ENCODE results near the gene ISYNA1. TPM values are rescaled to one million over a fixed set of nuclear protein-coding genes. Genes with fewer than 3 reads are reported as not detected.
A peak's percentile ranks its signal among the peaks of the same experiment; 100 is the strongest.

ISYNA1 gene
- total and polyA plus RNA-seq, 2 of the 13 experiments (the other 11 are each of a cell fraction or from before 2014, with no cell fraction given) = 29.6 to 48.5 TPM

- TF ChIP-seq ZNF512B (CRISPR knock-in tag; IDR thresholded peaks at IDR 0.05; ENCODE audit: borderline replicate concordance) (no peak), ZNF232 (CRISPR knock-in tag; IDR thresholded peaks at IDR 0.05; ENCODE audit: borderline replicate concordance) (peak; percentile 61), RBM39 (IDR thresholded peaks at IDR 0.05; ENCODE audit: low read depth, low read length, poor library complexity, severe bottlenecking) (peak; percentile 97), ZNF800 (CRISPR knock-in tag; IDR thresholded peaks at IDR 0.05) (no peak; the same call in 1 of the 2 replicates), ZMYM4 (CRISPR knock-in tag; IDR thresholded peaks at IDR 0.05) (peak; percentile 58), ADNP (CRISPR knock-in tag; IDR thresholded peaks at IDR 0.05) (no peak), HMG20B (CRISPR knock-in tag; conservative IDR thresholded peaks at IDR 0.05) (no peak), ZSCAN12 (CRISPR knock-in tag; IDR thresholded peaks at IDR 0.05) (no peak), ARID3A (IDR thresholded peaks at IDR 0.05; ENCODE audit: low read depth, low read length) (no peak), BRF2 (CRISPR knock-in tag; IDR thresholded peaks at IDR 0.05) (peak; percentile 89), SETDB1 (CRISPR knock-in tag; IDR thresholded peaks at IDR 0.05; ENCODE audit: borderline replicate concordance) (no peak), KDM5A (IDR thresholded peaks at IDR 0.05; ENCODE audit: borderline replicate concordance, low read length) (no peak), DNMT1 (CRISPR knock-in tag; IDR thresholded peaks at IDR 0.05) (peak; percentile 97), HIVEP1 (CRISPR knock-in tag; IDR thresholded peaks at IDR 0.05) (peak; percentile 87), NCOR1 (IDR thresholded peaks at IDR 0.05; ENCODE audit: borderline replicate concordance, low read length) (no peak), ZNF547 (CRISPR knock-in tag; IDR thresholded peaks at IDR 0.05) (peak; percentile 85), MEF2D (CRISPR knock-in tag; IDR thresholded peaks at IDR 0.05) (no peak), MAZ (IDR thresholded peaks at IDR 0.05; ENCODE audit: borderline replicate concordance, low read depth, low read length) (peak; percentile 19; the same call in 1 of the 2 replicates), MAZ (CRISPR knock-in tag; IDR thresholded peaks at IDR 0.05; ENCODE audit: low read depth) (peak; percentile 79), FOXP1 (IDR thresholded peaks at IDR 0.05) (no peak), FOXP1 (CRISPR knock-in tag; IDR thresholded peaks at IDR 0.05) (no peak), ZNF781 (CRISPR knock-in tag; IDR thresholded peaks at IDR 0.05; ENCODE audit: borderline replicate concordance, not compliant biosample characterization) (no peak), ZNF761 (CRISPR knock-in tag; conservative IDR thresholded peaks at IDR 0.05) (no peak)
Measured at GRCh38 chr19:18388100-18388959, 49.6 kb downstream of the ISYNA1 start (continued).
